GM23338 (cell line): ENCODE results near the gene TSPAN4. TPM values are rescaled to one million over a fixed set of nuclear protein-coding genes. Genes with fewer than 3 reads are reported as not detected.

ENCODE experiments used
- ATAC-seq: fragments of 200-7000 bp; cut with Tn5 transposase; 3 replicates; pipeline ENCODE4 v1.9.1; 2020
- DNase-seq: peaks from one replicate; pipeline ENCODE4 v3.0.0-alpha.2; 2015; ENCODE audit warnings: low spot score
- H2AFZ ChIP-seq: fragments of 200-600 bp; sonication (generic); 2 replicates; pipeline ENCODE4 v1.8.0; 2016; ENCODE audit warnings: antibody characterized with exemption, mild to moderate bottlenecking, moderate library complexity
- H3F3A ChIP-seq: fragments of 200-600 bp; sonication (generic); replicated peaks from 2 replicates; pipeline ENCODE4 v1.8.0; 2017; ENCODE audit warnings: antibody characterized with exemption, mixed run types, low read depth
- H3K27ac ChIP-seq: fragments of 200-600 bp; sonication (generic); 2 replicates; pipeline ENCODE4 v1.6.1; 2016; ENCODE audit warnings: low read depth
- H3K27me3 ChIP-seq: fragments of 200-600 bp; sonication (generic); 2 replicates; pipeline ENCODE4 v1.8.0; 2016; ENCODE audit warnings: mild to moderate bottlenecking, mixed run types, moderate library complexity; ENCODE audit not compliant: insufficient read depth
- H3K36me3 ChIP-seq: fragments of 200-600 bp; sonication (generic); 2 replicates; pipeline ENCODE4 v1.8.0; 2016; ENCODE audit warnings: mild to moderate bottlenecking; ENCODE audit not compliant: insufficient read depth
- H3K4me1 ChIP-seq: fragments of 200-600 bp; sonication (generic); 2 replicates; pipeline ENCODE4 v1.8.0; 2016; ENCODE audit warnings: mild to moderate bottlenecking, moderate library complexity; ENCODE audit not compliant: insufficient read depth
- H3K4me2 ChIP-seq: fragments of 200-600 bp; sonication (generic); 2 replicates; pipeline ENCODE4 v1.7.1; 2017; ENCODE audit warnings: mixed run types
- H3K4me3 ChIP-seq: fragments of 200-600 bp; sonication (generic); 2 replicates; pipeline ENCODE4 v1.6.1; 2016; ENCODE audit warnings: mixed run types
- H3K79me2 ChIP-seq: fragments of 200-600 bp; sonication (generic); replicated peaks from 2 replicates; pipeline ENCODE4 v1.8.0; 2017; ENCODE audit warnings: mild to moderate bottlenecking; ENCODE audit not compliant: insufficient read depth
- H3K9me2 ChIP-seq: fragments of 200-600 bp; sonication (generic); 2 replicates; pipeline ENCODE4 v1.8.0; 2017; ENCODE audit not compliant: insufficient read depth
- H4K20me1 ChIP-seq: fragments of 200-600 bp; sonication (generic); replicated peaks from 2 replicates; pipeline ENCODE4 v1.8.0; 2017; ENCODE audit warnings: mild to moderate bottlenecking; ENCODE audit not compliant: insufficient read depth
- H3K27ac Mint-ChIP-seq: 2 replicates; pipeline ENCODE4 v1.8.0; 2020; ENCODE audit warnings: inconsistent platforms, mild to moderate bottlenecking, moderate library complexity, mixed read lengths
- H3K27me3 Mint-ChIP-seq: 3 replicates; pipeline ENCODE4 v1.8.0; 2022; ENCODE audit warnings: low read depth, mild to moderate bottlenecking, moderate library complexity, mixed read lengths, inconsistent platforms; ENCODE audit not compliant: insufficient read depth, poor library complexity
- H3K36me3 Mint-ChIP-seq: 3 replicates; pipeline ENCODE4 v1.8.0; 2021; ENCODE audit warnings: low read depth, mild to moderate bottlenecking, inconsistent platforms, moderate library complexity, mixed read lengths
- H3K4me1 Mint-ChIP-seq: 3 replicates; pipeline ENCODE4 v1.8.0; 2020; ENCODE audit warnings: mild to moderate bottlenecking, inconsistent platforms, mixed read lengths
- H3K4me3 Mint-ChIP-seq: 3 replicates; pipeline ENCODE4 v1.8.0; 2021; ENCODE audit warnings: moderate library complexity, mild to moderate bottlenecking, inconsistent platforms, mixed read lengths
- H3K9me3 Mint-ChIP-seq: 3 replicates; pipeline ENCODE4 v1.8.0; 2020; ENCODE audit warnings: moderate library complexity, mild to moderate bottlenecking, inconsistent platforms, mixed read lengths
- CREB1 ChIP-seq: fragments of 250-450 bp; sonication (Bioruptor Pico); IDR thresholded peaks from 2 replicates; pipeline ENCODE4 v1.5.0; 2020; ENCODE audit warnings: low read depth, mild to moderate bottlenecking, moderate library complexity
- ETS1 ChIP-seq: IDR thresholded peaks from 2 replicates; pipeline ENCODE4 v1.6.1; 2016; ENCODE audit warnings: antibody characterized with exemption
- EZH2 ChIP-seq: fragments of 200-600 bp; sonication (generic); IDR thresholded peaks from one replicate; pipeline ENCODE4 v1.8.0; 2017; ENCODE audit warnings: antibody characterized with exemption, mild to moderate bottlenecking, low read depth; ENCODE audit not compliant: unreplicated experiment
- EZH2phosphoT487 ChIP-seq: fragments of 200-600 bp; sonication (generic); IDR thresholded peaks from one replicate; pipeline ENCODE4 v1.8.1; 2018; ENCODE audit warnings: antibody characterized with exemption; ENCODE audit not compliant: unreplicated experiment
- JUNB ChIP-seq: IDR thresholded peaks from one replicate; pipeline ENCODE4 v1.6.1; 2016; ENCODE audit warnings: antibody characterized with exemption; ENCODE audit not compliant: unreplicated experiment
- NANOG ChIP-seq: IDR thresholded peaks from 2 replicates; pipeline ENCODE4 v1.6.1; 2016; ENCODE audit warnings: antibody characterized with exemption, borderline replicate concordance
- POLR2AphosphoS5 ChIP-seq: IDR thresholded peaks from 2 replicates; pipeline ENCODE4 v1.6.1; 2016; ENCODE audit warnings: antibody characterized with exemption, low read depth
- REST ChIP-seq: IDR thresholded peaks from one replicate; pipeline ENCODE4 v1.6.1; 2018; ENCODE audit warnings: antibody characterized with exemption; ENCODE audit not compliant: unreplicated experiment
- STAT1 ChIP-seq: IDR thresholded peaks from one replicate; pipeline ENCODE4 v1.6.1; 2016; ENCODE audit warnings: antibody characterized with exemption; ENCODE audit not compliant: unreplicated experiment
- ZNF114 ChIP-seq: fragments of 250-450 bp; sonication (Bioruptor Pico); IDR thresholded peaks from 2 replicates; pipeline ENCODE4 v1.5.0; 2020; ENCODE audit warnings: mild to moderate bottlenecking, moderate library complexity
- ZNF331 ChIP-seq: fragments of 250-450 bp; sonication (Bioruptor Pico); IDR thresholded peaks from 2 replicates; pipeline ENCODE4 v1.5.0; 2020; ENCODE audit warnings: low read depth, mild to moderate bottlenecking, moderate library complexity
- ZNF462 ChIP-seq: fragments of 250-450 bp; sonication (Bioruptor Pico); IDR thresholded peaks from 2 replicates; pipeline ENCODE4 v1.5.0; 2020; ENCODE audit warnings: mild to moderate bottlenecking, moderate library complexity
- polyA plus RNA-seq: library from polyadenylated mRNA; unstranded; fragments of >200 nt; fragmentation: Nextera tagmentation; extraction: Ambion mirVana; gene quantifications from 2 replicates; pipeline ENCODE4 v1.2.1, GENCODE V29; 2016
- total RNA-seq: library from RNA; depleted of rRNA; stranded (reverse); fragments of >200 nt; shearing (Covaris generic); gene quantifications from 2 replicates; pipeline ENCODE4 v1.2.3, GENCODE V29; 2014
- TF ChIP-seq, protein P1 (sequence below), 2 experiments: fragments of 200-600 bp in 1 of 2; sonication (generic) in 1 of 2; conservative IDR thresholded peaks; 2 replicates each; pipeline versions ENCODE4 v1.5.1 to v1.6.1; 2016 to 2017; ENCODE audit warnings: antibody characterized with exemption in 2 of 2, low read depth in 2 of 2, mild to moderate bottlenecking in 2 of 2, moderate library complexity in 1 of 2

The TSPAN4 gene
- total and polyA plus RNA-seq, 2 experiments from 2014 or later = 76.8 to 150 TPM

- no peak overlapping the region for H3K27ac Mint-ChIP-seq
- Histone ChIP-seq H3K27ac (no peak overlapping the region), H3K4me2 (no peak overlapping the region), H3K4me1 (peaks cover 7% of the 10 kb centered on the region; the same call in 1 of the 2 replicates), H3F3A (peaks cover 9% of the 10 kb centered on the region; the same call in 1 of the 2 replicates), H4K20me1 (peaks cover 17% of the 10 kb centered on the region), H3K27me3 (no peaks in the 10 kb centered on the region), H3K36me3 (no peaks in the 10 kb centered on the region), H3K79me2 (0 out of 2 replicates have a peak, but pooled peaks cover 5% of the 10 kb centered on the region), H3K9me2 (no peaks in the 10 kb centered on the region), H2AFZ (no peak overlapping the region), H3K4me3 (no peak overlapping the region)
- peaks cover 7% of the 10 kb centered on the region; the same call in 1 of the 3 replicates for H3K36me3 Mint-ChIP-seq
- DNase-seq (no peak), ATAC-seq (no peak)
- no peak overlapping the region for H3K4me3 Mint-ChIP-seq
- TF ChIP-seq ZNF462 (CRISPR knock-in tag) (no peak), NANOG (no peak), POLR2AphosphoS5 (no peak), JUNB (no peak), ZNF331 (CRISPR knock-in tag) (no peak), ETS1 (no peak), ZNF114 (no peak), STAT1 (no peak), EZH2 (no peak), REST (no peak), CREB1 (CRISPR knock-in tag) (no peak), EZH2phosphoT487 (no peak)
- TF ChIP-seq, protein P1, sequence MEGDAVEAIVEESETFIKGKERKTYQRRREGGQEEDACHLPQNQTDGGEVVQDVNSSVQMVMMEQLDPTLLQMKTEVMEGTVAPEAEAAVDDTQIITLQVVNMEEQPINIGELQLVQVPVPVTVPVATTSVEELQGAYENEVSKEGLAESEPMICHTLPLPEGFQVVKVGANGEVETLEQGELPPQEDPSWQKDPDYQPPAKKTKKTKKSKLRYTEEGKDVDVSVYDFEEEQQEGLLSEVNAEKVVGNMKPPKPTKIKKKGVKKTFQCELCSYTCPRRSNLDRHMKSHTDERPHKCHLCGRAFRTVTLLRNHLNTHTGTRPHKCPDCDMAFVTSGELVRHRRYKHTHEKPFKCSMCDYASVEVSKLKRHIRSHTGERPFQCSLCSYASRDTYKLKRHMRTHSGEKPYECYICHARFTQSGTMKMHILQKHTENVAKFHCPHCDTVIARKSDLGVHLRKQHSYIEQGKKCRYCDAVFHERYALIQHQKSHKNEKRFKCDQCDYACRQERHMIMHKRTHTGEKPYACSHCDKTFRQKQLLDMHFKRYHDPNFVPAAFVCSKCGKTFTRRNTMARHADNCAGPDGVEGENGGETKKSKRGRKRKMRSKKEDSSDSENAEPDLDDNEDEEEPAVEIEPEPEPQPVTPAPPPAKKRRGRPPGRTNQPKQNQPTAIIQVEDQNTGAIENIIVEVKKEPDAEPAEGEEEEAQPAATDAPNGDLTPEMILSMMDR (conservative IDR thresholded peaks at IDR 0.05; ENCODE audit: low read depth in 2 of 2) = no peak
- peaks cover 24% of the 10 kb centered on the region for H3K27me3 Mint-ChIP-seq
- no peaks in the 10 kb centered on the region for H3K9me3 Mint-ChIP-seq
- H3K4me1 Mint-ChIP-seq = peaks cover 13% of the 10 kb centered on the region
Observed at GRCh38 chr11:821512-822371, 20.9 kb upstream of the TSPAN4 start.
